ENCODE data around the gene ZNF329. TPM values are rescaled to one million over a fixed set of nuclear protein-coding genes. Genes with fewer than 3 reads are reported as not detected.

The ZNF329 gene
- total and polyA plus RNA-seq, 9 donors = 9.8 to 19.0 (median 12.5) TPM

DNA sequence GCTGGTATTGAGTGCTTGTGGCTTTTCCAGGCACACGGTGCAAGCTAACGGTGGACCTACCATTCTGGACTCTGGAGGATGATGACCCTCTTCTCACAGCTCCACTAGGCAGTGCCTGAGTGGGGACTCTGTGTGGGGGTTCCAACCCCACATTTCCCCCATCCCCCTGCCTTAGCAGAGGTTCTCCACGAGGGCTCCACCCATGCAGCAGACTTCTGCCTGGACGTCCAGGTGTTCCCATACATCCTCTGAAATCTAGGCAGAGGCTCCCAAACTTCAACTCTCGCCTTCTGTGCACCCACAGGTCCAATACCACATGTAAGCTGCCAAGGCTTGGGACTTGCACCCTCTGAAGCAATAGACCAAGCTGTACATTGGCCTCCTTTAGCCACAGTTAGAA, 27.2 kb downstream of the ZNF329 start:
- no peaks in the 10 kb centered on the region for H3K4me1 ChIP-seq (ENCODE audit: control insufficient read depth, insufficient read depth, low read length)
- H3K36me3 ChIP-seq (ENCODE audit: control insufficient read depth, insufficient read depth, low read length) = peaks cover 12% of the 10 kb centered on the region
- H3K4me3 ChIP-seq (ENCODE audit: low read length) = no peak overlapping the region
- H3K9me3 ChIP-seq (replicated peaks; ENCODE audit: control insufficient read depth, low read depth, low read length) = peaks cover 84% of the 10 kb centered on the region
- no peak for DNase-seq
- WGBS (ENCODE audit: insufficient coverage) = 81% methylated on average over 3 of the region's 5 CpGs
- peaks cover 3% of the 10 kb centered on the region for H3K27me3 ChIP-seq (ENCODE audit: control insufficient read depth, insufficient read depth, low read length)
- H3K27ac ChIP-seq (ENCODE audit: low read length) = no peak overlapping the region

DNA sequence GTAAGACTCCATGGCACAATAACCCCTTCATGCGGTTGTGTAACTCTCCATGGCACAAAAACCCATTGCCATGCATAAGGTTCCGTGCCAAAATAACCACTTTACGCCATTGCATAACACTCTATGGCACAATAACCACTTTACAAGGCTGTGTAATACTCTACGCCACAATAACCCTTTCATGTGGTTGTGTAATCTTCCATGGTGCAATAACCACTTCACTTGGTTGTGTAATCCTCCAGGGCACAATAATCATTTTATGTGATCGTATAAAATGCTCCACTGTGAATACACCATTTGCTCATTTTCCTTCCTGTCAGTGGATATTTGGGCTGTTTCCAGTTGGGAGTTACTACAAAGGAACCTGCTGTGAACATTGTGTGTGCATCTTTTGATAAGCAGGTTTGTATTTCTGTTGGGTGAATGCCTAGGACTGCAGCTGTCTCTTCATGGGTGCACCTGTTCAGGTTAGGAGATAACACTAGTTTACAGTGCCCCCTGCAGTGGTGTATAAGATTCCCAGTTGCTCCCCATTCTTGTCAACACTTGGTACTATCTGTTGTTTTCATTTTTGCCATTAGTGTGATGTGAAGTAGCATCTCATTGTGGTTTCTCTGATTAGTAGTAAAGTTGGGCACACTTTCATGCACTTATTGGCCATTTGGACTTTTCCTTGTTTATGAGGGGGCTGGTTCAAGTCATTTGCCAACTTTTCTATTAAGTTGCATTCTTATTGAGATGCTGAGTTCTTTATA, 31.4 kb downstream of the ZNF329 start:
- Histone ChIP-seq H3K9me3 (replicated peaks; ENCODE audit: control insufficient read depth, low read depth, low read length) (peaks cover 69% of the 10 kb centered on the region), H3K4me1 (ENCODE audit: control insufficient read depth, insufficient read depth, low read length) (no peaks in the 10 kb centered on the region), H3K36me3 (ENCODE audit: control insufficient read depth, insufficient read depth, low read length) (no peaks in the 10 kb centered on the region), H3K27ac (ENCODE audit: low read length) (no peak overlapping the region), H3K27me3 (ENCODE audit: control insufficient read depth, insufficient read depth, low read length) (peaks cover 12% of the 10 kb centered on the region), H3K4me3 (ENCODE audit: low read length) (no peak overlapping the region)
- DNase-seq = no peak
- WGBS (ENCODE audit: insufficient coverage) = 72% methylated on average over 2 of the region's 5 CpGs

DNA sequence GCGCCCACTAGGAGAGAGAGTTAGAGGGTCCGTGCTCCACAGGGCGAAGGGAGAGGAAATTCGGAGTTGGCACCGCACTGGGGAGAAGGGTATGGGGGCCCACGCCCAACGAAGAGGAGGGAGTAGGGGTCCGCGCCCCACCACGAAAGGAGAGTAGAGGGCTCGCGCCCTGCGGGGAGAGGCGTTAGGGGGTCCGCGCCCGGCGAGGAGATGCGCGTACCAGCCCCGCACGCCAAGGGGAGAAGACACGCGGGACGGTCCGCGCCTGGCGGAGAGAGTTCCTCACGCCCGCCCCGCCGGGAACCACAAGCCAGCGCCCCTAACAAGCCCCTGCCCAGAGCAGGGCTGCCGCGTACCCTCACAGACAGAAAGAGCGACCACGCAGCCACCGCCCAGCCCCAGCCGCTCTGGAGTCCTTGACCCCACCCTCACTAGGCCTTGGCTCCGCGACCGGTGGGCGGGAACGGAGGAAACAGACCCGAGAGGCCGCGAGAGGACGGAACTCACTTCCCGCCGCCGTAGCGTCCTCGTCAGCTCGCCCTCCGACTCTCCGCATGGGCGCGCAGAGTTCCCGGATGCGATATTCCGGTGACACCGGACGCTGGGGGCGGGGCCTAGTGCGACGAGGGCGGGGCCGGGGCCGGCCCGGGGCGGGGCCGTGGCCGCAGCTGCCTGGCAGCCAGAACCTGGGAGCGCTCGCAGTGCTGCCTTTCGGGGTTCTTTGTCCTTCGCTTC, 32.6 kb downstream of the ZNF329 start:
- WGBS (ENCODE audit: insufficient coverage) = 2% methylated on average over 77 of the region's 77 CpGs
- Histone ChIP-seq H3K36me3 (ENCODE audit: control insufficient read depth, insufficient read depth, low read length) (no peaks in the 10 kb centered on the region), H3K4me3 (ENCODE audit: low read length) (peak overlapping the region; percentile 31), H3K27ac (ENCODE audit: low read length) (no peak overlapping the region), H3K27me3 (ENCODE audit: control insufficient read depth, insufficient read depth, low read length) (peaks cover 12% of the 10 kb centered on the region), H3K4me1 (ENCODE audit: control insufficient read depth, insufficient read depth, low read length) (no peaks in the 10 kb centered on the region), H3K9me3 (replicated peaks; ENCODE audit: control insufficient read depth, low read depth, low read length) (peaks cover 67% of the 10 kb centered on the region)
- DNase-seq = peak; percentile 58

DNA sequence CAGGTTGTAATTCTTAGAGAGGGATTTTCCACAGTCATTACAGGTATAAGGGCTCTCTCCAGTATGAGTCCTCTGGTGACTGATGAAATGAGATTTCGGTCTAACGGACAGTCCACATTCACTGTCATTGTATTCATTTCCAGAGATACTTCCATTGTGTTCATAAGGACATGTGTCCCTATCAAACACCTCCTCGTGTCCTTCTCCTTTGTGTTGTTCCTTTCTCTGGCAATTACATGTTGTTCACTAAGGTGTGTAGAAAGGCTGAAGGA, 42.1 kb downstream of the ZNF329 start:
- no peak for DNase-seq
- Histone ChIP-seq H3K27ac (ENCODE audit: low read length) (no peak overlapping the region), H3K27me3 (ENCODE audit: control insufficient read depth, insufficient read depth, low read length) (no peaks in the 10 kb centered on the region), H3K4me1 (ENCODE audit: control insufficient read depth, insufficient read depth, low read length) (no peaks in the 10 kb centered on the region), H3K36me3 (ENCODE audit: control insufficient read depth, insufficient read depth, low read length) (no peaks in the 10 kb centered on the region), H3K9me3 (replicated peaks; ENCODE audit: control insufficient read depth, low read depth, low read length) (peaks cover 65% of the 10 kb centered on the region), H3K4me3 (ENCODE audit: low read length) (no peak overlapping the region)
- no CpG with 5 or more reads among the region's 3 CpGs for WGBS (ENCODE audit: insufficient coverage)

DNA sequence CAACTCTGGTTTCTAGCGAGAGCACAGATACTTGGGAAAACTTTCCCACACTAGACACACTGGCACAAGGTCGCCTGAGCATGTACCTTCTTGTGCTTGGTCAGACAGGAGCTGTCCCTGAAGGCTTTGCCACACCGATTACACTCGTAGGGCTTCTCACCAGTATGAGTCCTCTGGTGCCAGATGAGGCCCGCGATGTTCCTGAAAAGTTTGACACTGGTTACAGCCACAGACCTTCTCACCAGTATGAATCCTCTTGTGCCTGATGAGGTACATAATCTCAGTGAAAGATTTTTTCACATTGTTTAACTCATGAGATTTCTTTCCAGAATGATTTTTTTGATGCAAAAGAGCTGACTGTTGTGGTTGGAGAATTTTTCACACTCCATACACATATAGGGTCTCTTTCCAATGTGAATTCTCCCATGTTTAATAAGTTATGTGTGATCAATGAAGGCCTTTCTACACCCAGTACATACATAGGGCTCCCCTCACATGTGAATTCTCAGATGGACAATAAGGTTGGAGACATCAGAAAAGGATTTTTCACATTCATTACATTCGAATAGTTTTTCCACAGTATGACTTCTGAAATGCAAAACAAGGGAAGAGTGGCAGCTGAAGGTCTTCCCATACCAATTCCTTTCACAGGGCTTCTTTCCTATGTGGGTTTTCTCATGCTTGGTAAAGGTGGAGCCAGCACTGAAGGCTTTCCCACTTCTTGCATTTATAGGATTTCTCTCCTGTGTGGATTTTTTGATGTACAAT, 42.6 kb downstream of the ZNF329 start:
- no peaks in the 10 kb centered on the region for H3K36me3 ChIP-seq (ENCODE audit: control insufficient read depth, insufficient read depth, low read length)
- H3K4me1 ChIP-seq (ENCODE audit: control insufficient read depth, insufficient read depth, low read length) = no peaks in the 10 kb centered on the region
- no peak overlapping the region for H3K4me3 ChIP-seq (ENCODE audit: low read length)
- H3K9me3 ChIP-seq (replicated peaks; ENCODE audit: control insufficient read depth, low read depth, low read length) = peaks cover 66% of the 10 kb centered on the region
- 69% methylated on average over 3 of the region's 7 CpGs for WGBS (ENCODE audit: insufficient coverage)
- H3K27me3 ChIP-seq (ENCODE audit: control insufficient read depth, insufficient read depth, low read length) = no peaks in the 10 kb centered on the region
- no peak for DNase-seq
- no peak overlapping the region for H3K27ac ChIP-seq (ENCODE audit: low read length)

DNA sequence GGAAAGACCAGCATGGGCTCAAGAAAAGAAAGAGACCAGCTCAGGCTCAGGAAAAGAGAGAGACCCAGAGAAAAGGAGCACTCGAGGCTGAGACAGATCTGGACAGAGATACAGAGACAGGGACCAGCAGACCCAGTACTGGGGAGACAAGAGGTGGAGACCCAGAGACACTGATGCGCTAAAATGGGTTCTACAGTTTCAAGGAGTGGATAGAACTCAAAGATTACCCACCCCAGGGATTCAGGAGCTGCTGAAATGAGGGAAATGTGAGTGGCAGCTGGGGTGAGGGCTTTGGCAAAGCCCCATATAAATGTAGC, 51.9 kb downstream of the ZNF329 start:
- 0% methylated on average over 1 of the region's 2 CpGs for WGBS (ENCODE audit: insufficient coverage)
- no peaks in the 10 kb centered on the region for H3K27me3 ChIP-seq (ENCODE audit: control insufficient read depth, insufficient read depth, low read length)
- H3K4me1 ChIP-seq (ENCODE audit: control insufficient read depth, insufficient read depth, low read length) = peaks cover 11% of the 10 kb centered on the region
- peak overlapping the region; percentile 71 for H3K4me3 ChIP-seq (ENCODE audit: low read length)
- H3K36me3 ChIP-seq (ENCODE audit: control insufficient read depth, insufficient read depth, low read length) = peaks cover 4% of the 10 kb centered on the region
- H3K27ac ChIP-seq (ENCODE audit: low read length) = peak overlapping the region; percentile 100
- peaks cover 41% of the 10 kb centered on the region for H3K9me3 ChIP-seq (replicated peaks; ENCODE audit: control insufficient read depth, low read depth, low read length)
- no peak for DNase-seq

DNA sequence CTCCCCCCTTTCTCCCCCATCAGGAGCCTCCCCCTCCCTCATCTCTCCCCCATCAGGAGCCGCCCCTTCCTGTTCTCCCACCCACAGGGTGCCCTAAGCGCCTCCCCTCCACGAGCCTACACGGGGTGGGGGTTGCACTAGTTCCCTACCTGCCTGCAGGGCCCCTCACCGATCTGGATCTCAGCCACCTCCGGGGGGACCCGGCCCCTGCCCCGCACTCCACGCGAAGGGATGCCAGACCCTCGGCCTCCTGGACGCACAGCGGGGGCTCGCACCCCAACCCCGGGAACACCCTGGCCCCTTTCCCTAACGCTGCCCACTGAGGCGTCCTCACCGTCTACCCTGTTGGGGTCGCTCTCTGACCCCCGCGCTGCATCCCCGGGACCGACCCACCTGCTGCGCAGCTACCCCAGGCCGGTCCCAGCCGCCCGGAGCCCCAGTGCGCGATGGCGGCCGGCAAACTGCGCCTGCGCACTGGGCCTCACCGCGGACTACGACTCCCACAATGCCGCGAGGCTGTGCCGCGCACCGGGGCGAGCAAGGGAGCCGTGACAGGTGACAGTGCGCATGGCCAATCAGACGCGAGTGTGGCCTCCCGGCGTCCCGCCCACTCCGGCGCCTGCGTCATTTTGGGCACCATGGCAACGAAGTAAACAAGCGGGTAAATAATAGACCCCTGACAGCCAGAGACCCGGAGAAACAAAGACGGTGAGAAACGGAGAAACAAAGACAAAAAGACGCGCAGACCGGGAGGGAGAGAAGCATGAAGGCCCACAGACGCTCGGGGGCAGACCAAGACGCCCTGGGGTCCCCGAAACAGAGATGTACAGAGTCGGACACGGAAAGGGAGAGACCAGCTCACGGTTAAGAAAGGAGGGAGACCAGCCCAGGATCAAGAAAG, 52.6 kb downstream of the ZNF329 start, which contains the start of gene ZSCAN18:
Gene ZSCAN18 (minus strand): TSS at position 451 of the 901 bp plus-strand sequence. CDS start 7,964 bp downstream, outside the sequence.
- peak; percentile 99 for DNase-seq
- peaks cover 7% of the 10 kb centered on the region for H3K36me3 ChIP-seq (ENCODE audit: control insufficient read depth, insufficient read depth, low read length)
- H3K4me1 ChIP-seq (ENCODE audit: control insufficient read depth, insufficient read depth, low read length) = peaks cover 11% of the 10 kb centered on the region
- no peaks in the 10 kb centered on the region for H3K27me3 ChIP-seq (ENCODE audit: control insufficient read depth, insufficient read depth, low read length)
- under 1% methylated on average over 60 of the region's 67 CpGs for WGBS (ENCODE audit: insufficient coverage)
- H3K9me3 ChIP-seq (replicated peaks; ENCODE audit: control insufficient read depth, low read depth, low read length) = peaks cover 35% of the 10 kb centered on the region
- peak within 1 kb of the TSS; percentile 100 for H3K27ac ChIP-seq (ENCODE audit: low read length)
- H3K4me3 ChIP-seq (ENCODE audit: low read length) = peak within 1 kb of the TSS; percentile 99

DNA sequence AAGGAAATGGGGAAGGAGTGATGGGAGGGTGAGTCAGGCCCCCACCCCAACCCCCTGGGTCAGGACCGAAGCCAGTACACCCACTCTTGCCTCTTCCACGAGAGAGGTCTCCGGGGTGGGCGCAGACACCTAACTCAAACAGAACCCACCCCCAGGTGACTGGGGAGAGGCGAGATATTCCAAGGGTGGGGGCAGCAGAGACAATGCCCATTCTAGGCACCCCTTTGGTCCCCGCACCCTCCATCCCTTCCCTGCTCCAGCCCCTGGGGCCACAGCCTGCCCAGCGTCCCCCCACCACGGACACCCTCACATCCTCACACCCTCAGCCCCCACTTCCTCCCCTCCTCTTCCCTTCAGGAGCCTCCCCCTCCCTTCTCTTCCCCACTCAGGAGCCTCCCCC, 53.2 kb downstream of the ZNF329 start:
- Histone ChIP-seq H3K36me3 (ENCODE audit: control insufficient read depth, insufficient read depth, low read length) (peaks cover 9% of the 10 kb centered on the region), H3K4me3 (ENCODE audit: low read length) (peak overlapping the region; percentile 99), H3K4me1 (ENCODE audit: control insufficient read depth, insufficient read depth, low read length) (peaks cover 11% of the 10 kb centered on the region), H3K9me3 (replicated peaks; ENCODE audit: control insufficient read depth, low read depth, low read length) (peaks cover 30% of the 10 kb centered on the region), H3K27me3 (ENCODE audit: control insufficient read depth, insufficient read depth, low read length) (no peaks in the 10 kb centered on the region), H3K27ac (ENCODE audit: low read length) (peak overlapping the region; percentile 55)
- DNase-seq = no peak
- 20% methylated on average over 4 of the region's 8 CpGs for WGBS (ENCODE audit: insufficient coverage)

DNA sequence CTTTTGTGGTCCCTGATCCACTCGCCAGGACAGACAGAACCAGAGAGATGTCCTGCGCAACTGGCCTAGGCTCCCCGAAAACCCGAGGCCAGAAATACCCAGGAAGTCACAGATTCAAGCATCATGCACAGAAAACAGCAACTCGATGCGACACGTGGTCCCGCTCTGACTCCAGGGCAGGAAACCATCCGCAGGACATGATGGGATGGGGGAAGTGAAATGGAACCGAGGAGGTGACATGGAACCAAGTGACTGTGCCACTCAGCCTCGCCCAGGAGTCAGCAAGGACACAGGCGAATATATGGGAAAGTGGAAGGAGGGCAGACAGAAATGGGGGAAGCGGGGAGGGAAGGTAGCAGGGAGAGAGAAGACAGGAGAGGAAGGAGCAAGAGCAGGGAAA, 53.7 kb downstream of the ZNF329 start:
- WGBS (ENCODE audit: insufficient coverage) = 81% methylated on average over 13 of the region's 13 CpGs
- peak overlapping the region; percentile 99 for H3K4me3 ChIP-seq (ENCODE audit: low read length)
- DNase-seq = no peak
- H3K27ac ChIP-seq (ENCODE audit: low read length) = peak overlapping the region; percentile 55
- peaks cover 12% of the 10 kb centered on the region for H3K4me1 ChIP-seq (ENCODE audit: control insufficient read depth, insufficient read depth, low read length)
- H3K36me3 ChIP-seq (ENCODE audit: control insufficient read depth, insufficient read depth, low read length) = peaks cover 10% of the 10 kb centered on the region
- no peaks in the 10 kb centered on the region for H3K27me3 ChIP-seq (ENCODE audit: control insufficient read depth, insufficient read depth, low read length)
- H3K9me3 ChIP-seq (replicated peaks; ENCODE audit: control insufficient read depth, low read depth, low read length) = peaks cover 26% of the 10 kb centered on the region
